GM18873 (cell line): ENCODE results near the gene PPP1R26.
"Not testable (repeated sequence)": the region's sequence is repeated elsewhere in the genome, so short reads cannot be mapped to it uniquely, and the experiment has no call there.

ENCODE experiments used
- ATAC-seq: cut with Tn5 transposase; IDR thresholded peaks from one replicate; pipeline ENCODE4 v1.9.1; 2021; ENCODE audit warnings: mild to moderate bottlenecking, moderate library complexity, moderate number of reproducible peaks; ENCODE audit not compliant: unreplicated experiment, low FRiP score

PPP1R26 gene

GRCh38 chr9:135535631-135536030 lies 56.0 kb downstream of the PPP1R26 start:
- not testable (repeated sequence) for ATAC-seq

- ATAC-seq, result no peak
These were observed 56.6 kb downstream of the PPP1R26 start for GRCh38 chr9:135536216-135536615.
